SIG-M5 (cell line): ENCODE measurements around the gene GRID1.

Experiments used
- DNase-seq: peaks from one replicate; lab custom pipeline; 2025; lab: John Stamatoyannopoulos, UW

Gene GRID1

GRCh38 chr10:86227501-86228258, 138.9 kb downstream of the GRID1 start:
- DNase-seq, result no peak

- no peak for DNase-seq
Observed at GRCh38 chr10:86226781-86227201, 139.8 kb downstream of the GRID1 start.

- no peak for DNase-seq
Observed at GRCh38 chr10:86226016-86226415, 140.6 kb downstream of the GRID1 start.

- no peak for DNase-seq
Observed at GRCh38 chr10:86225103-86225782, 141.4 kb downstream of the GRID1 start.

- DNase-seq, result no peak
Observed at GRCh38 chr10:86224354-86225102, 142.1 kb downstream of the GRID1 start.

- DNase-seq, result no peak
Observed at GRCh38 chr10:86223256-86223655, 143.3 kb downstream of the GRID1 start.

- no peak for DNase-seq
Observed at GRCh38 chr10:86222687-86223086, 143.9 kb downstream of the GRID1 start.

- no peak for DNase-seq
Observed at GRCh38 chr10:86222336-86222650, 144.3 kb downstream of the GRID1 start.

- DNase-seq, result no peak
Observed at GRCh38 chr10:86221442-86222335, 144.9 kb downstream of the GRID1 start.

GRCh38 chr10:86220626-86221025, 146.0 kb downstream of the GRID1 start:
- DNase-seq, result no peak

- DNase-seq, result no peak
Observed at GRCh38 chr10:86219271-86219670, 147.3 kb downstream of the GRID1 start.

GRCh38 chr10:86218842-86219241, 147.8 kb downstream of the GRID1 start:
- no peak for DNase-seq

GRCh38 chr10:86218160-86218559, 148.4 kb downstream of the GRID1 start:
- DNase-seq, result no peak

- no peak for DNase-seq
Observed at GRCh38 chr10:86217371-86218080, 149.1 kb downstream of the GRID1 start.

- DNase-seq, result no peak
Observed at GRCh38 chr10:86216886-86217285, 149.7 kb downstream of the GRID1 start.

GRCh38 chr10:86215712-86216111, 150.9 kb downstream of the GRID1 start:
- DNase-seq, result no peak

GRCh38 chr10:86215046-86215445, 151.5 kb downstream of the GRID1 start:
- no peak for DNase-seq

- DNase-seq, result no peak
Observed at GRCh38 chr10:86213148-86213547, 153.4 kb downstream of the GRID1 start.

GRCh38 chr10:86212391-86212700, 154.2 kb downstream of the GRID1 start:
- no peak for DNase-seq

- DNase-seq, result no peak
Observed at GRCh38 chr10:86211691-86212390, 154.8 kb downstream of the GRID1 start.

GRCh38 chr10:86210416-86210815, 156.2 kb downstream of the GRID1 start:
- no peak for DNase-seq
